A549 (cell line): ENCODE results near the gene TNFRSF21. TPM values are rescaled to one million over a fixed set of nuclear protein-coding genes. Genes with fewer than 3 reads are reported as not detected.

Experiments
- ATAC-seq, 2 experiments: fragments of 200-7000 bp in 1 of 2; fragments of >200 bp in 1 of 2; cut with Nextera tagmentation in 1 of 2; cut with Tn5 transposase in 1 of 2; 3 replicates each; pipeline versions ENCODE4 v1.8.0 to v1.9.1; 2018 to 2020; ENCODE audit warnings: mild to moderate bottlenecking in 1 of 2, moderate library complexity in 1 of 2
- CTCF ChIA-PET: fragments of 300-600 bp; sonication (Branson Sonifier 250); formaldehyde crosslinking; extraction: SDS; loops from one replicate; lab custom pipeline; 2021; ENCODE audit warnings: antibody characterized with exemption, inconsistent platforms; lab: Yijun Ruan, JAX
- POLR2A ChIA-PET: fragments of 350-600 bp; formaldehyde crosslinking; extraction: SDS; loops from one replicate; lab custom pipeline; 2021; ENCODE audit warnings: antibody characterized with exemption, inconsistent platforms; lab: Yijun Ruan, JAX
- DNase-seq, 2 experiments: peaks; one replicate each; pipeline versions ENCODE4 v3.0.0 to v3.0.0-alpha.2; 2011 to 2016; ENCODE audit warnings: low read depth in 1 of 2, low spot score in 1 of 2
- FAIRE-seq: peaks from 2 replicates; lab custom pipeline; 2011; peaks lifted over from hg19 to GRCh38; lab: Jason Lieb, UNC
- H3K27ac ChIP-seq, 2 experiments: fragments of >200 bp; sonication (Bioruptor Twin); formaldehyde crosslinking; 3 replicates each; pipeline ENCODE4 v1.5.1; 2016 to 2017
- H3K4me1 ChIP-seq: fragments of >200 bp; sonication (Bioruptor Twin); formaldehyde crosslinking; 3 replicates; pipeline ENCODE4 v1.6.1; 2016
- H3K4me2 ChIP-seq: fragments of >200 bp; sonication (Bioruptor Twin); formaldehyde crosslinking; 3 replicates; pipeline ENCODE4 v1.6.1; 2016
- H3K4me3 ChIP-seq: fragments of >200 bp; sonication (Bioruptor Twin); formaldehyde crosslinking; 3 replicates; pipeline ENCODE4 v1.5.1; 2016
- H3K9me3 ChIP-seq: fragments of >200 bp; sonication (Bioruptor Twin); formaldehyde crosslinking; 3 replicates; pipeline ENCODE4 v1.6.1; 2016
- ATOH8 ChIP-seq: fragments of 250-450 bp; sonication (Bioruptor Pico); IDR thresholded peaks from 2 replicates; pipeline ENCODE4 v1.5.0; 2020; ENCODE audit warnings: low read depth, mild to moderate bottlenecking, moderate library complexity
- CBX8 ChIP-seq: fragments of 200-600 bp; sonication (generic); IDR thresholded peaks from 2 replicates; pipeline ENCODE4 v1.6.1; 2016
- CHD4 ChIP-seq: fragments of 200-600 bp; sonication (generic); IDR thresholded peaks from 2 replicates; pipeline ENCODE4 v1.6.1; 2016; ENCODE audit warnings: antibody characterized with exemption, mild to moderate bottlenecking, borderline replicate concordance
- CTCF ChIP-seq: fragments of >200 bp; sonication (Bioruptor Twin); formaldehyde crosslinking; IDR thresholded peaks from 3 replicates; pipeline ENCODE4 v1.5.1; 2016
- E2F6 ChIP-seq: IDR thresholded peaks from 2 replicates; pipeline ENCODE4 v1.6.1; 2012; ENCODE audit warnings: low read depth, borderline replicate concordance
- EHMT2 ChIP-seq: fragments of 200-600 bp; sonication (generic); IDR thresholded peaks from 2 replicates; pipeline ENCODE4 v1.6.1; 2016; ENCODE audit warnings: antibody characterized with exemption, low read depth, mild to moderate bottlenecking, moderate library complexity
- FOSB ChIP-seq: fragments of 250-450 bp; sonication (Bioruptor Pico); IDR thresholded peaks from 2 replicates; pipeline ENCODE4 v1.5.0; 2020; ENCODE audit warnings: mild to moderate bottlenecking, moderate library complexity
- HOXB13 ChIP-seq: fragments of 250-450 bp; sonication (Bioruptor Pico); IDR thresholded peaks from 2 replicates; pipeline ENCODE4 v1.5.0; 2020; ENCODE audit warnings: low read depth, mild to moderate bottlenecking, moderate library complexity
- JUNB ChIP-seq: fragments of >200 bp; sonication (Bioruptor Twin); formaldehyde crosslinking; IDR thresholded peaks from 2 replicates; pipeline ENCODE4 v1.6.1; 2016
- NPAS2 ChIP-seq: fragments of 250-450 bp; sonication (Bioruptor Pico); IDR thresholded peaks from 2 replicates; pipeline ENCODE4 v1.8.0; 2022; ENCODE audit warnings: mild to moderate bottlenecking, moderate library complexity, borderline replicate concordance
- RARB ChIP-seq: fragments of 250-450 bp; sonication (Bioruptor Pico); IDR thresholded peaks from 2 replicates; pipeline ENCODE4 v1.8.0; 2021; ENCODE audit warnings: mild to moderate bottlenecking, moderate library complexity
- REST ChIP-seq: fragments of 200-600 bp; sonication (generic); IDR thresholded peaks from 2 replicates; pipeline ENCODE4 v1.6.1; 2016; ENCODE audit warnings: antibody characterized with exemption, mild to moderate bottlenecking, moderate library complexity
- SREBF2 ChIP-seq: fragments of 450-650 bp; IDR thresholded peaks from 2 replicates; pipeline ENCODE4 v1.6.1; 2014; ENCODE audit warnings: mild to moderate bottlenecking, moderate library complexity
- USF2 ChIP-seq: fragments of 450-650 bp; IDR thresholded peaks from 2 replicates; pipeline ENCODE4 v1.6.1; 2014; ENCODE audit warnings: antibody characterized with exemption
- WGBS: methylation state at CpG from one replicate; pipeline ENCODE4 v1.1.6; 2017; ENCODE audit errors: missing lambda C conversion rate; 5-methylcytosine and 5-hydroxymethylcytosine counted together
- polyA plus RNA-seq, 4 experiments: library from polyadenylated mRNA; depleted of rRNA in 3 of 4; stranded (reverse); fragments of >200 nt; fragmentation: RNase III in 1 of 4; extraction: RNeasy Plus Mini Kit Qiagen cat#74134 plus additional on column Dnase treatment in 1 of 4; gene quantifications; 2 replicates in 3 of 4; 3 replicates in 1 of 4; pipeline ENCODE4 v1.2.3, GENCODE V29; 2011 to 2017
- TF ChIP-seq, protein P1 (sequence below): fragments of 150-350 bp; IDR thresholded peaks from 2 replicates; pipeline ENCODE4 v1.6.1; 2014; ENCODE audit warnings: low read depth, mild to moderate bottlenecking, low read length

TNFRSF21 gene
- polyA plus RNA-seq, 2 of the 4 experiments (the other 2 are of a cell fraction): 14.1 to 15.6 TPM

DNA sequence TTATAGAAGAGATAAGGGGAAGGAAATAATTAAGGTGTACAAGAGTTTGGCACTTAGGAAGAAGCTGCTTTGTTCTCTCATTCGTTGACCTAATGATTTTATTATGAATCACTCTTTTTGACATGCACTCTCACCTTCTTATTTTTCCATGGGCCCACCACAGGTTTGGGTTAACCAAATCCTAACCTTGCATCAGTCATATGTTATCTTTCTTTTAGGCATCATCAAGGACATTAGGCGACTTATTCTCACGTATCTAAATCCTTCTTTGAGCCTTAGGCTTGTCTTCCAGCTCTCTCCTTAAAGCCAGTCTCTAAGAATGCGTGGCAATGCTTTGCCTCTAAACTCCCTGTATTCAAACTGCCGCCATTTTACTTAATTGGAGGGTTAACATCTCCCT is 58.3 kb downstream of the TNFRSF21 start:
- H3K9me3 ChIP-seq: no peaks in the 10 kb centered on the region
- TF ChIP-seq RARB (CRISPR knock-in tag) (no peak), FOSB (CRISPR knock-in tag) (no peak), SREBF2 (no peak), E2F6 (no peak), CBX8 (no peak)
- CTCF ChIA-PET: interaction anchor here (1.0 kb wide), 1 partner anchor 11 kb away, joined by 5 read pairs; no protein-coding TSS in a partner anchor
- FAIRE-seq: no peak
- H3K4me1 ChIP-seq: peaks cover 35% of the 10 kb centered on the region
- no peak overlapping the region for H3K27ac ChIP-seq
- H3K4me2 ChIP-seq: no peak overlapping the region
- no peak for DNase-seq
- 93% methylated on average over 5 of the region's 5 CpGs for WGBS
- H3K4me3 ChIP-seq: no peak overlapping the region
- no peak for ATAC-seq
- POLR2A ChIA-PET: no interaction called here

- Histone ChIP-seq H3K4me2 (no peak overlapping the region), H3K4me1 (peaks cover 43% of the 10 kb centered on the region), H3K4me3 (no peak overlapping the region), H3K27ac (no peak overlapping the region)
- ChIA-PET CTCF (no interaction called here), POLR2A (no interaction called here)
- no peak for ATAC-seq
- no peak for TF ChIP-seq E2F6
- no peak for TF ChIP-seq HOXB13 (CRISPR knock-in tag)
- no peak for TF ChIP-seq NPAS2 (CRISPR knock-in tag)
- no peak for TF ChIP-seq USF2
- TF ChIP-seq REST: no peak
- no peak for TF ChIP-seq CTCF
- TF ChIP-seq, protein P1, sequence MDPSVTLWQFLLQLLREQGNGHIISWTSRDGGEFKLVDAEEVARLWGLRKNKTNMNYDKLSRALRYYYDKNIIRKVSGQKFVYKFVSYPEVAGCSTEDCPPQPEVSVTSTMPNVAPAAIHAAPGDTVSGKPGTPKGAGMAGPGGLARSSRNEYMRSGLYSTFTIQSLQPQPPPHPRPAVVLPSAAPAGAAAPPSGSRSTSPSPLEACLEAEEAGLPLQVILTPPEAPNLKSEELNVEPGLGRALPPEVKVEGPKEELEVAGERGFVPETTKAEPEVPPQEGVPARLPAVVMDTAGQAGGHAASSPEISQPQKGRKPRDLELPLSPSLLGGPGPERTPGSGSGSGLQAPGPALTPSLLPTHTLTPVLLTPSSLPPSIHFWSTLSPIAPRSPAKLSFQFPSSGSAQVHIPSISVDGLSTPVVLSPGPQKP: no peak
- no peak for TF ChIP-seq EHMT2
- TF ChIP-seq FOSB (CRISPR knock-in tag): no peak
- TF ChIP-seq CBX8: no peak
- TF ChIP-seq ATOH8: no peak
- TF ChIP-seq SREBF2: no peak
- TF ChIP-seq JUNB: no peak
- no peak for TF ChIP-seq CHD4
- TF ChIP-seq, all 56 proteins: peak for 0
- WGBS: 79% methylated on average over 1 of the region's 1 CpG
- FAIRE-seq: no peak
- H3K9me3 ChIP-seq: no peaks in the 10 kb centered on the region
- no peak for DNase-seq
Measured at GRCh38 chr6:47250302-47250701, 59.4 kb downstream of the TNFRSF21 start.
